GM12892 (cell line): ENCODE measurements around the gene OSTC.

ENCODE experiments used
- POLR2A ChIP-seq: IDR thresholded peaks from 2 replicates; pipeline ENCODE4 v1.6.1; 2011; ENCODE audit warnings: low read depth, low read length, control low read depth
- POLR2AphosphoS5 ChIP-seq: IDR thresholded peaks from 2 replicates; pipeline ENCODE4 v1.6.1; 2011; ENCODE audit warnings: low read depth, low read length, control low read depth

DNA sequence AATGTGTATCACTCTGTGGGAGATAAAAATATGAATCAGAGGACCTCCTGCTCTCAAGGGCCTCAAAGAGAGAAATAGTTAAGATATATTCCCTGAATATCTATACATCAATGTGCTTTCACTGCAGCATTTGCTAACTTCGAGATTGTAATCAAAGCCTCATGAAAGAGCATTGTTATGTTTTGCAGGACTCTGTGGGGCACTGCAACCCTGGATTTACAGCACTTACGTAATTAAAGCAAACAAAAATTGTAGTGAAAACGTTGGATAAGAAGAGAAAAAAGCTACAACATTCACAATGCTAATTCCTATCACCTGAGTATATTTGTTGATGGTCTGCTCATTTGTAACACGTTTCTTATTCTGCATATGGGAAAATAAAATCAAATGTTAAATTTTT, 64.5 kb downstream of the OSTC start:
- TF ChIP-seq POLR2A: no peak
- no peak for TF ChIP-seq POLR2AphosphoS5
